ENCODE measurements around the gene CD164. TPM values are rescaled to one million over a fixed set of nuclear protein-coding genes. Genes with fewer than 3 reads are reported as not detected.

CD164 gene
- total and polyA plus RNA-seq, 7 donors, result 97.8 to 368 (median 140) TPM

GRCh38 chr6:109389650-109390274 lies 7.5 kb upstream of the CD164 start:
- H3K27me3 ChIP-seq (ENCODE audit: insufficient read depth in 3 of 3, low read length in 2 of 3), result no peaks in the 10 kb centered on the region
- ATAC-seq, result no peak
- no peak for TF ChIP-seq CTCF (IDR thresholded peaks at IDR 0.05)
- H3K27ac ChIP-seq, result no peak overlapping the region
- peaks cover 8% of the 10 kb centered on the region for H3K4me1 ChIP-seq
- H3K9me3 ChIP-seq, result no peaks in the 10 kb centered on the region
- no peak for DNase-seq
- no peak overlapping the region for H3K4me3 ChIP-seq
- no peaks in the 10 kb centered on the region for H3K36me3 ChIP-seq (ENCODE audit: insufficient read depth in 1 of 2, low read depth in 1 of 2)
- 51 to 59% (median 53%) methylated on average over 6 of the region's 6 CpGs for WGBS, 3 donors
- intact Hi-C loops (cut with DNase I), result loop anchor here (5.0 to 10.0 kb wide), 2 partner anchors 53 to 845 kb away; partner anchors contain the start of genes PPIL6 (in 1 of the 2) and SMPD2 (in 1 of the 2)

GRCh38 chr6:109388265-109388664 lies 6.0 kb upstream of the CD164 start:
- ATAC-seq (no peak), DNase-seq (no peak)
- Histone ChIP-seq H3K9me3 (no peaks in the 10 kb centered on the region), H3K27me3 (ENCODE audit: insufficient read depth in 3 of 3, low read length in 2 of 3) (no peaks in the 10 kb centered on the region), H3K36me3 (ENCODE audit: insufficient read depth in 1 of 2, low read depth in 1 of 2) (no peaks in the 10 kb centered on the region), H3K27ac (no peak overlapping the region), H3K4me3 (no peak overlapping the region), H3K4me1 (peaks cover 15% of the 10 kb centered on the region)
- WGBS, 3 donors, result 96 to 100% (median 98%) methylated on average over 1 of the region's 1 CpG
- TF ChIP-seq CTCF (IDR thresholded peaks at IDR 0.05), result no peak
- intact Hi-C loops (cut with DNase I), result loop anchor here (5.0 to 10.0 kb wide), 2 partner anchors 54 to 843 kb away; partner anchors contain the start of genes PPIL6 (in 1 of the 2) and SMPD2 (in 1 of the 2)

GRCh38 chr6:109383438-109383940 lies 1.2 kb upstream of the CD164 start:
- Histone ChIP-seq H3K4me3 (peak overlapping the region; percentile 87), H3K27me3 (ENCODE audit: insufficient read depth in 3 of 3, low read length in 2 of 3) (no peaks in the 10 kb centered on the region), H3K27ac (peak overlapping the region; percentile 99), H3K9me3 (no peaks in the 10 kb centered on the region), H3K4me1 (peaks cover 28% of the 10 kb centered on the region), H3K36me3 (ENCODE audit: insufficient read depth in 1 of 2, low read depth in 1 of 2) (peaks cover 7 to 8% of the 10 kb centered on the region in 2 donors)
- DNase-seq, result no peak
- no peak for ATAC-seq
- intact Hi-C loops (cut with DNase I), result loop anchor here (2.0 to 10.0 kb wide), 5 partner anchors 81 to 839 kb away; partner anchors contain the start of gene SESN1 (in 1 of the 2)
- TF ChIP-seq CTCF (IDR thresholded peaks at IDR 0.05), result no peak
- 12 to 16% (median 14%) methylated on average over 5 of the region's 5 CpGs for WGBS, 3 donors

GRCh38 chr6:109382576-109383437 lies 540 bp upstream of the CD164 start:
- H3K36me3 ChIP-seq (ENCODE audit: insufficient read depth in 1 of 2, low read depth in 1 of 2), result peaks cover 12 to 14% of the 10 kb centered on the region in 2 donors
- TF ChIP-seq CTCF (IDR thresholded peaks at IDR 0.05), result peak; percentile 53
- H3K4me3 ChIP-seq, result peak overlapping the region; percentile 87
- H3K4me1 ChIP-seq, result peaks cover 35% of the 10 kb centered on the region
- ATAC-seq, result peak; percentile 88 to 89 (median 89)
- no peaks in the 10 kb centered on the region for H3K9me3 ChIP-seq
- peak; percentile 93 to 97 for DNase-seq
- intact Hi-C loops (cut with DNase I), result loop anchor here (2.0 to 10.0 kb wide), 5 partner anchors 81 to 838 kb away; partner anchors contain the start of gene SESN1 (in 1 of the 2)
- peak overlapping the region; percentile 99 for H3K27ac ChIP-seq
- H3K27me3 ChIP-seq (ENCODE audit: insufficient read depth in 3 of 3, low read length in 2 of 3), result no peaks in the 10 kb centered on the region
- 0 to 1% (median 0%) methylated on average over 42 of the region's 42 CpGs for WGBS, 3 donors
